Neural cell (in vitro differentiated cells): ENCODE measurements around the gene CAMK1.

Source experiments
- CTCF ChIP-seq: fragments of 450-650 bp; IDR thresholded peaks from 2 replicates; pipeline ENCODE4 v1.5.1; 2014; ENCODE audit warnings: antibody characterized with exemption, mild to moderate bottlenecking, moderate library complexity; ENCODE audit not compliant: poor library complexity, severe bottlenecking
- RAD21 ChIP-seq: fragments of 450-650 bp; conservative IDR thresholded peaks from 2 replicates; pipeline ENCODE4 v1.6.1; 2014; ENCODE audit warnings: antibody characterized with exemption, mild to moderate bottlenecking, moderate library complexity

- TF ChIP-seq CTCF: no peak
- TF ChIP-seq RAD21: no peak
These were observed 52.2 kb downstream of the CAMK1 start for GRCh38 chr3:9717563-9717962.
